Activated CD4-positive, alpha-beta T cell treated with anti-CD3 and anti-CD28 coated beads for 4 hours (primary cell): Measurements from ENCODE around the gene MEI4.
"Not testable (repeated sequence)": the region's sequence is repeated elsewhere in the genome, so short reads cannot be mapped to it uniquely, and the experiment has no call there.

ENCODE experiments used
- DNase-seq, 2 donors: peaks; one replicate each; pipeline ENCODE4 v3.0.0-alpha.2; 2020

Gene MEI4

GRCh38 chr6:77686931-77687330 lies 34.1 kb downstream of the MEI4 start:
- no peak for DNase-seq

GRCh38 chr6:77688649-77689048 lies 35.8 kb downstream of the MEI4 start:
- no peak for DNase-seq

- not testable (repeated sequence) for DNase-seq
Observed at GRCh38 chr6:77700095-77700494, 47.3 kb downstream of the MEI4 start.

- no peak for DNase-seq
Observed at GRCh38 chr6:77707603-77708002, 54.8 kb downstream of the MEI4 start.

- no peak for DNase-seq
Observed at GRCh38 chr6:77715588-77715987, 62.7 kb downstream of the MEI4 start.

- no peak for DNase-seq
Observed at GRCh38 chr6:77716311-77716710, 63.5 kb downstream of the MEI4 start.

GRCh38 chr6:77736010-77736409 lies 83.2 kb downstream of the MEI4 start:
- not testable (repeated sequence) for DNase-seq

GRCh38 chr6:77740380-77740779 lies 87.5 kb downstream of the MEI4 start:
- DNase-seq: no peak

GRCh38 chr6:77752156-77752555 lies 99.3 kb downstream of the MEI4 start:
- not testable (repeated sequence) for DNase-seq

GRCh38 chr6:77762386-77762785 lies 109.5 kb downstream of the MEI4 start:
- no peak for DNase-seq

- DNase-seq: no peak
Observed at GRCh38 chr6:77763124-77763523, 110.3 kb downstream of the MEI4 start.

GRCh38 chr6:77764364-77764763 lies 111.5 kb downstream of the MEI4 start:
- DNase-seq: no peak

- no peak for DNase-seq
Observed at GRCh38 chr6:77773157-77773822, 120.5 kb downstream of the MEI4 start.

- DNase-seq: no peak
Observed at GRCh38 chr6:77774457-77774856, 121.6 kb downstream of the MEI4 start.

GRCh38 chr6:77776441-77776840 lies 123.6 kb downstream of the MEI4 start:
- DNase-seq: no peak

GRCh38 chr6:77778527-77778926 lies 125.7 kb downstream of the MEI4 start:
- no peak for DNase-seq

GRCh38 chr6:77786935-77787629 lies 134.2 kb downstream of the MEI4 start:
- no peak for DNase-seq

- DNase-seq: no peak
Observed at GRCh38 chr6:77796824-77797809, 144.3 kb downstream of the MEI4 start.

- no peak for DNase-seq
Observed at GRCh38 chr6:77812304-77812703, 159.5 kb downstream of the MEI4 start.

GRCh38 chr6:77813090-77813489 lies 160.3 kb downstream of the MEI4 start:
- DNase-seq: no peak

- DNase-seq: no peak
Observed at GRCh38 chr6:77814119-77814518, 161.3 kb downstream of the MEI4 start.

- DNase-seq: no peak
Observed at GRCh38 chr6:77815531-77815930, 162.7 kb downstream of the MEI4 start.

GRCh38 chr6:77816766-77817270 lies 164.0 kb downstream of the MEI4 start:
- no peak for DNase-seq
